GM12878 (cell line): ENCODE data around the gene ZNF334. TPM values are rescaled to one million over a fixed set of nuclear protein-coding genes. Genes with fewer than 3 reads are reported as not detected.

ENCODE experiments used
- ATAC-seq: fragments of 200-7000 bp; cut with Tn5 transposase; 3 replicates; pipeline ENCODE4 v1.9.1; 2020; ENCODE audit warnings: mild to moderate bottlenecking, moderate library complexity
- BruUV-seq: library from RNA; stranded (reverse); fragments of 400-500 nt; replicated peaks from 2 replicates; lab custom pipeline; 2021; lab: Mats Ljungman, UMichigan
- CTCF ChIA-PET: fragments of 300-600 bp; sonication (Branson Sonifier 250); formaldehyde crosslinking; extraction: SDS; loops from one replicate; lab custom pipeline; 2021; ENCODE audit warnings: inconsistent platforms; lab: Yijun Ruan, JAX
- POLR2A ChIA-PET: fragments of 350-600 bp; formaldehyde crosslinking; extraction: SDS; loops from one replicate; lab custom pipeline; 2021; ENCODE audit warnings: inconsistent platforms; lab: Charles Lee
- RAD21 ChIA-PET: fragments of 300-600 bp; sonication (Branson Sonifier 250); formaldehyde crosslinking; loops from one replicate; lab custom pipeline; 2023; ENCODE audit warnings: antibody characterized with exemption; ENCODE audit not compliant: unreplicated experiment; lab: Charles Lee
- SMC1A ChIA-PET: fragments of 300-600 bp; sonication (Branson Sonifier 250); formaldehyde crosslinking; loops from one replicate; lab custom pipeline; 2023; ENCODE audit not compliant: unreplicated experiment, uncharacterized antibody; lab: Charles Lee
- DNase-seq: peaks from one replicate; pipeline ENCODE4 v3.0.0-alpha.2; 2011; ENCODE audit warnings: low read depth, low spot score
- FAIRE-seq: peaks from 3 replicates; lab custom pipeline; 2011; peaks lifted over from hg19 to GRCh38; lab: Jason Lieb, UNC
- H2AFZ ChIP-seq: 2 replicates; pipeline ENCODE4 v1.6.0; 2011; ENCODE audit warnings: low read depth, low read length, control low read depth; ENCODE audit not compliant: control insufficient read depth
- H3K27ac ChIP-seq: 2 replicates; pipeline ENCODE4 v1.5.1; 2011; ENCODE audit warnings: control low read depth; ENCODE audit not compliant: control insufficient read depth, insufficient read depth
- H3K27me3 ChIP-seq, 2 experiments: replicated peaks in 1 of 2; 2 replicates each; pipeline versions ENCODE4 v1.6.0 to v1.6.1; 2011; ENCODE audit warnings: low read length in 1 of 2; ENCODE audit not compliant: control insufficient read depth in 2 of 2, insufficient read depth in 2 of 2
- H3K36me3 ChIP-seq, 2 experiments: 2 replicates each; pipeline ENCODE4 v1.5.1; 2011; ENCODE audit warnings: low read length in 1 of 2; ENCODE audit not compliant: control insufficient read depth in 2 of 2, insufficient read depth in 2 of 2
- H3K4me1 ChIP-seq: 2 replicates; pipeline ENCODE4 v1.6.1; 2011; ENCODE audit warnings: mild to moderate bottlenecking, low read length, moderate library complexity, mixed read lengths; ENCODE audit not compliant: control insufficient read depth, insufficient read depth
- H3K4me2 ChIP-seq: 2 replicates; pipeline ENCODE4 v1.6.0; 2011; ENCODE audit warnings: control low read depth; ENCODE audit not compliant: control insufficient read depth, insufficient read depth
- H3K4me3 ChIP-seq: fragments of 200-600 bp; sonication (generic); 2 replicates; pipeline ENCODE4 v1.5.1; 2016
- H3K79me2 ChIP-seq: 2 replicates; pipeline ENCODE4 v1.6.0; 2011; ENCODE audit warnings: low read length; ENCODE audit not compliant: control insufficient read depth, insufficient read depth
- H3K9ac ChIP-seq: 2 replicates; pipeline ENCODE4 v1.8.0; 2011; ENCODE audit warnings: low read length, control low read depth, mixed read lengths; ENCODE audit not compliant: control insufficient read depth, insufficient read depth
- H3K9me3 ChIP-seq: replicated peaks from 3 replicates; pipeline ENCODE4 v1.5.1; 2011; ENCODE audit warnings: mild to moderate bottlenecking, low read length; ENCODE audit not compliant: control insufficient read depth, insufficient read depth
- H4K20me1 ChIP-seq: 2 replicates; pipeline ENCODE4 v1.6.0; 2011; ENCODE audit not compliant: control insufficient read depth, insufficient read depth
- EGR1 ChIP-seq, 2 experiments: IDR thresholded peaks; 1 replicate in 1 of 2; 2 replicates in 1 of 2; pipeline ENCODE4 v1.6.1; 2011 to 2012; ENCODE audit warnings: low read depth in 2 of 2, low read length in 2 of 2, borderline replicate concordance in 1 of 2, mild to moderate bottlenecking in 1 of 2, moderate library complexity in 1 of 2
- HDAC2 ChIP-seq: fragments of 200-600 bp; sonication (generic); IDR thresholded peaks from 2 replicates; pipeline ENCODE4 v1.6.1; 2017
- IKZF2 ChIP-seq, 2 experiments: fragments of 450-650 bp; IDR thresholded peaks; 2 replicates each; pipeline ENCODE4 v1.6.1; 2017; ENCODE audit warnings: mild to moderate bottlenecking in 2 of 2, moderate library complexity in 2 of 2
- IRF4 ChIP-seq: IDR thresholded peaks from 2 replicates; pipeline ENCODE4 v1.6.1; 2011; ENCODE audit warnings: low read depth, low read length
- MXI1 ChIP-seq: fragments of 150-350 bp; IDR thresholded peaks from 2 replicates; pipeline ENCODE4 v1.6.1; 2011; ENCODE audit warnings: low read depth, mild to moderate bottlenecking, inconsistent platforms, low read length, improper control_type of control experiment
- MYC ChIP-seq: IDR thresholded peaks from 2 replicates; pipeline ENCODE4 v1.6.1; 2011; ENCODE audit warnings: mild to moderate bottlenecking, low read length, moderate library complexity, inconsistent platforms; ENCODE audit not compliant: insufficient read depth, insufficient replicate concordance, insufficient read length, severe bottlenecking
- NR2C1 ChIP-seq: fragments of 450-650 bp; IDR thresholded peaks from 2 replicates; pipeline ENCODE4 v1.6.1; 2017; ENCODE audit warnings: antibody characterized with exemption, mild to moderate bottlenecking, moderate library complexity
- PML ChIP-seq: IDR thresholded peaks from 2 replicates; pipeline ENCODE4 v1.6.1; 2012; ENCODE audit warnings: low read length, inconsistent platforms
- POLR2A ChIP-seq: IDR thresholded peaks from 2 replicates; pipeline ENCODE4 v1.6.1; 2011; ENCODE audit warnings: low read depth, mild to moderate bottlenecking, low read length
- RB1 ChIP-seq: fragments of 450-650 bp; formaldehyde crosslinking; IDR thresholded peaks from 2 replicates; pipeline ENCODE4 v1.6.1; 2017; ENCODE audit warnings: mild to moderate bottlenecking, borderline replicate concordance
- RELA ChIP-seq: fragments of 450-650 bp; IDR thresholded peaks from 2 replicates; pipeline ENCODE4 v1.8.0; 2014; ENCODE audit warnings: borderline replicate concordance; ENCODE audit not compliant: partially characterized antibody
- SRF ChIP-seq, 2 experiments: IDR thresholded peaks; 2 replicates each; pipeline ENCODE4 v1.6.1; 2011; ENCODE audit warnings: low read depth in 2 of 2, low read length in 2 of 2, mild to moderate bottlenecking in 1 of 2, moderate library complexity in 1 of 2
- YY1 ChIP-seq: IDR thresholded peaks from 2 replicates; pipeline ENCODE4 v1.6.1; 2011; ENCODE audit warnings: low read depth, mild to moderate bottlenecking, low read length
- ZNF217 ChIP-seq: fragments of 450-650 bp; IDR thresholded peaks from 2 replicates; pipeline ENCODE4 v1.6.1; 2017; ENCODE audit warnings: antibody characterized with exemption, mild to moderate bottlenecking
- ZNF384 ChIP-seq: IDR thresholded peaks from 2 replicates; pipeline ENCODE4 v1.6.1; 2012; ENCODE audit warnings: low read depth, mild to moderate bottlenecking, low read length, improper control_type of control experiment, borderline replicate concordance
- WGBS: methylation state at CpG from one replicate; pipeline ENCODE4 v1.1.6; 2016; ENCODE audit warnings: low lambda C conversion rate; ENCODE audit not compliant: insufficient replicate concordance, insufficient coverage; ENCODE audit errors: missing lambda C conversion rate; 5-methylcytosine and 5-hydroxymethylcytosine counted together
- in situ Hi-C: fragments of 300-500 bp; cut with MboI; formaldehyde crosslinking; loops from 9 replicates; pipeline ENCODE4 v1.14.3; 2018; ENCODE audit warnings: mixed read lengths
- intact Hi-C: fragments of 100-400 bp; cut with micrococcal nuclease; formaldehyde crosslinking; loops from one replicate; pipeline ENCODE4 v1.14.2; 2022; ENCODE audit not compliant: unreplicated experiment
- polyA plus RNA-seq, 11 experiments: library from polyadenylated mRNA; depleted of rRNA in 4 of 11; unstranded in 6 of 11; stranded (reverse) in 5 of 11; fragments of >200 nt; fragmentation: Nextera tagmentation in 4 of 11; fragmentation: Illumina TruSeq in 1 of 11; extraction: Ambion mirVana in 4 of 11; extraction: Trizol in 1 of 11; gene quantifications; 1 replicate in 1 of 11; 2 replicates in 10 of 11; pipeline versions ENCODE4 v1.2.1 to v1.2.3, GENCODE V29; 2011 to 2016; ENCODE audit warnings: inconsistent platforms in 2 of 11, missing spikeins in 2 of 11, low read depth in 1 of 11
- total RNA-seq, 4 experiments: library from RNA; depleted of rRNA in 3 of 4; stranded (reverse); fragments of >200 nt in 3 of 4; fragmentation: Illumina TruSeq in 1 of 4; extraction: Trizol in 1 of 4; gene quantifications; 2 replicates each; pipeline versions ENCODE4 v1.2.1 to v1.2.3, GENCODE V29; 2013 to 2021
- TF ChIP-seq, protein P1 (sequence below): IDR thresholded peaks from 2 replicates; pipeline ENCODE4 v1.6.1; 2011; ENCODE audit warnings: low read depth, mild to moderate bottlenecking, low read length, moderate library complexity, borderline replicate concordance; ENCODE audit errors: extremely low read depth
- TF ChIP-seq, protein P2 (sequence below): fragments of 450-650 bp; IDR thresholded peaks from 2 replicates; pipeline ENCODE4 v1.6.1; 2017; ENCODE audit warnings: mild to moderate bottlenecking
- TF ChIP-seq, protein P3 (sequence below): fragments of 450-650 bp; IDR thresholded peaks from 2 replicates; pipeline ENCODE4 v1.6.1; 2014; ENCODE audit warnings: mild to moderate bottlenecking
- TF ChIP-seq, protein P4 (sequence below): fragments of 450-650 bp; formaldehyde crosslinking; IDR thresholded peaks from 2 replicates; pipeline ENCODE4 v1.4.0; 2022; ENCODE audit warnings: mild to moderate bottlenecking, moderate library complexity

The ZNF334 gene
- total and polyA plus RNA-seq, 10 of the 15 experiments (the other 5 are each of a cell fraction or from before 2014, with no cell fraction given), result 0.08 to 2.0 (median 1.2) TPM

DNA sequence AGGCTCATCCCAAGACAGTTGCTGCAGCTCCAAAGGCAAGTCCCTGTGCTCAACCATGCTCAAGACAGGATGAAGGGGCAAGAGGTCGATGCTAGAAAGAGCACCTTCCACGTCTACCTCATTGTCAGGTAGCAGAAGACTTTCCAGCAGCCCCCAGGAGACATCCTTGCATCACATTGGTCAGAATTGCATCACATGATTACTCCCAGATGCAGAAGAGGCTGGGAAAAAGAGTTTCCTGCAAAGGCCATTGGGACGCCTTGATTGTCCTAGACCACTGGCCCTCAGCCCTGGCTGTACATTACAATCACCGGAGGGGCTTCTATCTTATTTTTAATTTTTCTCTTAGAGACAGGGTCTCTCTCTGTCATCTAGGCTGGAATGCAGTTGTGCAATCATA is 17.3 kb upstream of the ZNF334 start:
- no peak overlapping the region for H3K9ac ChIP-seq
- no peaks in the 10 kb centered on the region for H3K36me3 ChIP-seq
- no peaks in the 10 kb centered on the region; a peak in 1 of 4 replicates for H3K27me3 ChIP-seq
- in situ Hi-C loops, result no loop called here
- ATAC-seq, result no peak
- CTCF ChIA-PET, result interaction anchor here (0.6 kb wide), 1 partner anchor 91 kb away, joined by 3 read pairs; no protein-coding TSS in a partner anchor
- intact Hi-C loops, result no loop called here
- H4K20me1 ChIP-seq, result no peaks in the 10 kb centered on the region; the same call in 1 of the 2 replicates
- no peak for TF ChIP-seq SRF (IDR thresholded peaks at IDR 0.05; ENCODE audit: low read depth in 2 of 2, low read length in 2 of 2)
- TF ChIP-seq ZNF217, result no peak
- TF ChIP-seq, protein P1, sequence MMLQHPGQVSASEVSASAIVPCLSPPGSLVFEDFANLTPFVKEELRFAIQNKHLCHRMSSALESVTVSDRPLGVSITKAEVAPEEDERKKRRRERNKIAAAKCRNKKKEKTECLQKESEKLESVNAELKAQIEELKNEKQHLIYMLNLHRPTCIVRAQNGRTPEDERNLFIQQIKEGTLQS, result no peak
- no peak for TF ChIP-seq MXI1
- TF ChIP-seq EGR1 (IDR thresholded peaks at IDR 0.05; ENCODE audit: borderline replicate concordance in 1 of 2, low read depth in 2 of 2, low read length in 2 of 2), result no peak
- no peak for TF ChIP-seq MYC
- TF ChIP-seq NR2C1, result no peak
- TF ChIP-seq PML, result no peak
- TF ChIP-seq POLR2A, result no peak
- TF ChIP-seq ZNF384, result no peak
- TF ChIP-seq RB1, result no peak
- TF ChIP-seq, protein P2, sequence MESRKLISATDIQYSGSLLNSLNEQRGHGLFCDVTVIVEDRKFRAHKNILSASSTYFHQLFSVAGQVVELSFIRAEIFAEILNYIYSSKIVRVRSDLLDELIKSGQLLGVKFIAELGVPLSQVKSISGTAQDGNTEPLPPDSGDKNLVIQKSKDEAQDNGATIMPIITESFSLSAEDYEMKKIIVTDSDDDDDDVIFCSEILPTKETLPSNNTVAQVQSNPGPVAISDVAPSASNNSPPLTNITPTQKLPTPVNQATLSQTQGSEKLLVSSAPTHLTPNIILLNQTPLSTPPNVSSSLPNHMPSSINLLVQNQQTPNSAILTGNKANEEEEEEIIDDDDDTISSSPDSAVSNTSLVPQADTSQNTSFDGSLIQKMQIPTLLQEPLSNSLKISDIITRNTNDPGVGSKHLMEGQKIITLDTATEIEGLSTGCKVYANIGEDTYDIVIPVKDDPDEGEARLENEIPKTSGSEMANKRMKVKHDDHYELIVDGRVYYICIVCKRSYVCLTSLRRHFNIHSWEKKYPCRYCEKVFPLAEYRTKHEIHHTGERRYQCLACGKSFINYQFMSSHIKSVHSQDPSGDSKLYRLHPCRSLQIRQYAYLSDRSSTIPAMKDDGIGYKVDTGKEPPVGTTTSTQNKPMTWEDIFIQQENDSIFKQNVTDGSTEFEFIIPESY, result no peak
- no peak for TF ChIP-seq RELA
- TF ChIP-seq IKZF2 (IDR thresholded peaks at IDR 0.05), result no peak
- no peak for TF ChIP-seq YY1
- TF ChIP-seq, protein P3, sequence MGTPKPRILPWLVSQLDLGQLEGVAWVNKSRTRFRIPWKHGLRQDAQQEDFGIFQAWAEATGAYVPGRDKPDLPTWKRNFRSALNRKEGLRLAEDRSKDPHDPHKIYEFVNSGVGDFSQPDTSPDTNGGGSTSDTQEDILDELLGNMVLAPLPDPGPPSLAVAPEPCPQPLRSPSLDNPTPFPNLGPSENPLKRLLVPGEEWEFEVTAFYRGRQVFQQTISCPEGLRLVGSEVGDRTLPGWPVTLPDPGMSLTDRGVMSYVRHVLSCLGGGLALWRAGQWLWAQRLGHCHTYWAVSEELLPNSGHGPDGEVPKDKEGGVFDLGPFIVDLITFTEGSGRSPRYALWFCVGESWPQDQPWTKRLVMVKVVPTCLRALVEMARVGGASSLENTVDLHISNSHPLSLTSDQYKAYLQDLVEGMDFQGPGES, result no peak
- TF ChIP-seq, protein P4, sequence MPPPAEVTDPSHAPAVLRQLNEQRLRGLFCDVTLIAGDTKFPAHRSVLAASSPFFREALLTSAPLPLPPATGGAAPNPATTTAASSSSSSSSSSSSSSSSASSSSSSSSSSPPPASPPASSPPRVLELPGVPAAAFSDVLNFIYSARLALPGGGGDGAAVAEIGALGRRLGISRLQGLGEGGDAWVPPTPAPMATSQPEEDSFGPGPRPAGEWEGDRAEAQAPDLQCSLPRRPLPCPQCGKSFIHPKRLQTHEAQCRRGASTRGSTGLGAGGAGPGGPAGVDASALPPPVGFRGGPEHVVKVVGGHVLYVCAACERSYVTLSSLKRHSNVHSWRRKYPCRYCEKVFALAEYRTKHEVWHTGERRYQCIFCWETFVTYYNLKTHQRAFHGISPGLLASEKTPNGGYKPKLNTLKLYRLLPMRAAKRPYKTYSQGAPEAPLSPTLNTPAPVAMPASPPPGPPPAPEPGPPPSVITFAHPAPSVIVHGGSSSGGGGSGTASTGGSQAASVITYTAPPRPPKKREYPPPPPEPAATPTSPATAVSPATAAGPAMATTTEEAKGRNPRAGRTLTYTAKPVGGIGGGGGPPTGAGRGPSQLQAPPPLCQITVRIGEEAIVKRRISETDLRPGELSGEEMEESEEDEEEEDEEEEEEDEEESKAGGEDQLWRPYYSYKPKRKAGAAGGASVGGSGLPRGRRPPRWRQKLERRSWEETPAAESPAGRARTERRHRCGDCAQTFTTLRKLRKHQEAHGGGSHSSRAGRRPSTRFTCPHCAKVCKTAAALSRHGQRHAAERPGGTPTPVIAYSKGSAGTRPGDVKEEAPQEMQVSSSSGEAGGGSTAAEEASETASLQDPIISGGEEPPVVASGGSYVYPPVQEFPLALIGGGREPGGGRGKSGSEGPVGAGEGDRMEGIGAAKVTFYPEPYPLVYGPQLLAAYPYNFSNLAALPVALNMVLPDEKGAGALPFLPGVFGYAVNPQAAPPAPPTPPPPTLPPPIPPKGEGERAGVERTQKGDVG (CRISPR knock-in tag), result no peak
- TF ChIP-seq HDAC2, result no peak
- TF ChIP-seq IRF4, result no peak
- TF ChIP-seq, all 136 proteins: peak for 0
- Histone ChIP-seq H2AFZ (no peak overlapping the region), H3K79me2 (no peaks in the 10 kb centered on the region), H3K27ac (no peak overlapping the region), H3K4me1 (no peaks in the 10 kb centered on the region), H3K4me3 (no peak overlapping the region), H3K9me3 (no peaks in the 10 kb centered on the region; the same call in 2 of the 3 replicates), H3K4me2 (no peak overlapping the region)
- ChIA-PET POLR2A (no interaction called here), SMC1A (no interaction called here), RAD21 (no interaction called here)
- DNase-seq (no peak), FAIRE-seq (no peak)
- 13% methylated on average over 4 of the region's 4 CpGs for WGBS
- BruUV-seq, result no TSS peak
